WTC11 (cell line): Measurements from ENCODE around the gene GMEB2. TPM values are rescaled to one million over a fixed set of nuclear protein-coding genes. Genes with fewer than 3 reads are reported as not detected.

Experiments
- ATAC-seq: fragments of 200-7000 bp; cut with Tn5 transposase; 2 replicates; pipeline ENCODE4 v1.10.0; 2021; ENCODE audit warnings: mild to moderate bottlenecking, moderate library complexity
- CTCF ChIA-PET: fragments of 300-600 bp; sonication (Branson Sonifier 250); formaldehyde crosslinking; loops from one replicate; lab custom pipeline; 2021; ENCODE audit warnings: antibody characterized with exemption; lab: Charles Lee
- POLR2A ChIA-PET: fragments of 350-600 bp; sonication (Branson Sonifier 250); formaldehyde crosslinking; loops from one replicate; lab custom pipeline; 2021; ENCODE audit warnings: antibody characterized with exemption; lab: Charles Lee
- DNase-seq: peaks from one replicate; pipeline ENCODE4 v3.0.0; 2021; ENCODE audit warnings: low spot score
- H3K27ac Mint-ChIP-seq: 2 replicates; pipeline ENCODE4 v1.8.0; 2021; ENCODE audit warnings: mixed read lengths
- H3K27me3 Mint-ChIP-seq: 2 replicates; pipeline ENCODE4 v1.8.0; 2021; ENCODE audit warnings: low read depth, mild to moderate bottlenecking, moderate library complexity, mixed read lengths
- H3K36me3 Mint-ChIP-seq: 2 replicates; pipeline ENCODE4 v1.8.0; 2021; ENCODE audit warnings: mixed read lengths
- H3K4me1 Mint-ChIP-seq: 2 replicates; pipeline ENCODE4 v1.8.0; 2022; ENCODE audit warnings: mixed read lengths
- H3K4me3 Mint-ChIP-seq: 2 replicates; pipeline ENCODE4 v1.8.0; 2021; ENCODE audit warnings: mild to moderate bottlenecking, moderate library complexity, mixed read lengths
- H3K9me3 Mint-ChIP-seq: 2 replicates; pipeline ENCODE4 v1.8.0; 2021; ENCODE audit warnings: mixed read lengths
- ARID4B ChIP-seq: sonication (generic); formaldehyde crosslinking; IDR thresholded peaks from 2 replicates; pipeline ENCODE4 v1.8.0; 2023; ENCODE audit warnings: missing genetic modification reagents, mild to moderate bottlenecking, borderline replicate concordance
- ATF2 ChIP-seq: sonication (generic); formaldehyde crosslinking; IDR thresholded peaks from 2 replicates; pipeline ENCODE4 v1.8.1; 2022; ENCODE audit warnings: low read depth, missing genetic modification reagents, borderline replicate concordance
- CREM ChIP-seq: sonication (generic); formaldehyde crosslinking; IDR thresholded peaks from 2 replicates; pipeline ENCODE4 v1.8.1; 2022; ENCODE audit warnings: mild to moderate bottlenecking, missing genetic modification reagents, moderate library complexity
- CTCF ChIP-seq: fragments of 200-600 bp; IDR thresholded peaks from 2 replicates; pipeline ENCODE4 v1.8.0; 2022; ENCODE audit warnings: antibody characterized with exemption
- HMGA2 ChIP-seq: fragments of 250-450 bp; sonication (Bioruptor Pico); IDR thresholded peaks from 2 replicates; pipeline ENCODE4 v1.4.0; 2021; ENCODE audit warnings: mild to moderate bottlenecking, moderate library complexity
- HMGXB4 ChIP-seq: sonication (generic); formaldehyde crosslinking; IDR thresholded peaks from 2 replicates; pipeline ENCODE4 v1.8.1; 2023; ENCODE audit warnings: mild to moderate bottlenecking, moderate library complexity, missing genetic modification reagents
- IRF1 ChIP-seq: sonication (generic); formaldehyde crosslinking; IDR thresholded peaks from 2 replicates; pipeline ENCODE4 v1.8.0; 2023; ENCODE audit warnings: missing genetic modification reagents
- MAX ChIP-seq: sonication (generic); formaldehyde crosslinking; IDR thresholded peaks from 2 replicates; pipeline ENCODE4 v1.8.0; 2022; ENCODE audit warnings: mild to moderate bottlenecking, missing genetic modification reagents
- MLX ChIP-seq: sonication (generic); formaldehyde crosslinking; IDR thresholded peaks from 2 replicates; pipeline ENCODE4 v1.8.1; 2023; ENCODE audit warnings: mild to moderate bottlenecking, missing genetic modification reagents, moderate library complexity
- NFATC4 ChIP-seq: fragments of 250-450 bp; sonication (Bioruptor Pico); IDR thresholded peaks from 2 replicates; pipeline ENCODE4 v1.9.0; 2021; ENCODE audit warnings: mild to moderate bottlenecking
- NFYB ChIP-seq: sonication (generic); formaldehyde crosslinking; conservative IDR thresholded peaks from 2 replicates; pipeline ENCODE4 v1.8.0; 2022; ENCODE audit warnings: low read depth, missing genetic modification reagents
- PREB ChIP-seq: sonication (generic); formaldehyde crosslinking; IDR thresholded peaks from 2 replicates; pipeline ENCODE4 v1.8.1; 2022; ENCODE audit warnings: mild to moderate bottlenecking, missing genetic modification reagents, moderate library complexity, borderline replicate concordance
- PRRX2 ChIP-seq: fragments of 250-450 bp; sonication (Bioruptor Pico); IDR thresholded peaks from 2 replicates; pipeline ENCODE4 v1.8.0; 2021; ENCODE audit warnings: mild to moderate bottlenecking
- RELA ChIP-seq: sonication (generic); formaldehyde crosslinking; IDR thresholded peaks from 2 replicates; pipeline ENCODE4 v1.8.1; 2022; ENCODE audit warnings: missing genetic modification reagents, mild to moderate bottlenecking, borderline replicate concordance
- TCF7 ChIP-seq: sonication (generic); formaldehyde crosslinking; IDR thresholded peaks from 2 replicates; pipeline ENCODE4 v1.8.0; 2022; ENCODE audit warnings: mild to moderate bottlenecking, low read depth, missing genetic modification reagents, moderate library complexity
- ZNF138 ChIP-seq: sonication (generic); formaldehyde crosslinking; conservative IDR thresholded peaks from 2 replicates; pipeline ENCODE4 v1.8.1; 2022; ENCODE audit warnings: mild to moderate bottlenecking, moderate library complexity, missing genetic modification reagents
- ZNF219 ChIP-seq: sonication (generic); formaldehyde crosslinking; IDR thresholded peaks from 2 replicates; pipeline ENCODE4 v1.8.0; 2023; ENCODE audit warnings: missing genetic modification reagents, mild to moderate bottlenecking, borderline replicate concordance
- ZNF396 ChIP-seq: fragments of 250-450 bp; sonication (Bioruptor Pico); IDR thresholded peaks from 2 replicates; pipeline ENCODE4 v1.8.0; 2021; ENCODE audit warnings: mild to moderate bottlenecking, moderate library complexity, borderline replicate concordance
- ZNF512 ChIP-seq: sonication (generic); formaldehyde crosslinking; IDR thresholded peaks from 2 replicates; pipeline ENCODE4 v1.8.1; 2022; ENCODE audit warnings: missing genetic modification reagents, borderline replicate concordance
- total RNA-seq: library from RNA; stranded (reverse); gene quantifications from 3 replicates; pipeline ENCODE4 v1.2.3, GENCODE V29; 2021

Gene GMEB2
- total RNA-seq, 1 experiment from 2014 or later, result 14.8 TPM

GRCh38 chr20:63539092-63539430 is 87.8 kb downstream of the GMEB2 start (continued):
- TF ChIP-seq ZNF512, result no peak
- no peak for TF ChIP-seq MAX
- no peak for TF ChIP-seq ARID4B (CRISPR knock-in tag)
- TF ChIP-seq IRF1, result no peak
- TF ChIP-seq CREM (CRISPR knock-in tag), result no peak
- no peak for TF ChIP-seq HMGA2 (CRISPR knock-in tag)
- TF ChIP-seq MLX (CRISPR knock-in tag), result no peak
- TF ChIP-seq TCF7 (CRISPR knock-in tag), result no peak
- no peak for TF ChIP-seq NFYB (CRISPR knock-in tag)
- no peak for TF ChIP-seq RELA (CRISPR knock-in tag)
- no peak for TF ChIP-seq ZNF138 (CRISPR knock-in tag)

GRCh38 chr20:63538204-63539091 is 88.5 kb downstream of the GMEB2 start:
- Mint-ChIP-seq H3K36me3 (no peaks in the 10 kb centered on the region), H3K4me3 (peak overlapping the region; percentile 49; the same call in 1 of the 2 replicates), H3K4me1 (0 out of 2 replicates have a peak, but pooled peaks cover 2% of the 10 kb centered on the region), H3K27me3 (no peaks in the 10 kb centered on the region), H3K9me3 (no peaks in the 10 kb centered on the region)
- ATAC-seq, result peak; percentile 31
- peak; percentile 62 for DNase-seq
- CTCF ChIA-PET, result interaction anchor here (0.6 to 5.0 kb wide), 85 partner anchors 8 to 754 kb away, joined by 3 to 81 read pairs (median 4); partner anchors contain the start of genes ARFRP1, GMEB2, HELZ2 and PPDPF
- POLR2A ChIA-PET, result interaction anchor here (1.4 kb wide), 2 partner anchors 14 to 317 kb away, joined by 3 to 4 read pairs; no protein-coding TSS in a partner anchor
- no peak for TF ChIP-seq NFATC4 (CRISPR knock-in tag)
- TF ChIP-seq ZNF396, result no peak
- TF ChIP-seq ZNF219, result no peak
- TF ChIP-seq CTCF, result peak; percentile 20; the same call in 1 of the 2 replicates
- TF ChIP-seq PRRX2 (CRISPR knock-in tag), result no peak
- no peak for TF ChIP-seq ATF2 (CRISPR knock-in tag)
- TF ChIP-seq HMGXB4 (CRISPR knock-in tag), result no peak
- no peak for TF ChIP-seq PREB (CRISPR knock-in tag)
- TF ChIP-seq, all 79 proteins: peak for 1
- H3K27ac Mint-ChIP-seq, result no peak overlapping the region
